NCI-H748 (cell line): Measurements from ENCODE around the gene PLEK2.
"Not testable (repeated sequence)": the region's sequence is repeated elsewhere in the genome, so short reads cannot be mapped to it uniquely, and the experiment has no call there.

Experiments used
- DNase-seq: peaks from one replicate; lab custom pipeline; 2025; ENCODE audit not compliant: unreplicated experiment; lab: John Stamatoyannopoulos, UW

Gene PLEK2

DNA sequence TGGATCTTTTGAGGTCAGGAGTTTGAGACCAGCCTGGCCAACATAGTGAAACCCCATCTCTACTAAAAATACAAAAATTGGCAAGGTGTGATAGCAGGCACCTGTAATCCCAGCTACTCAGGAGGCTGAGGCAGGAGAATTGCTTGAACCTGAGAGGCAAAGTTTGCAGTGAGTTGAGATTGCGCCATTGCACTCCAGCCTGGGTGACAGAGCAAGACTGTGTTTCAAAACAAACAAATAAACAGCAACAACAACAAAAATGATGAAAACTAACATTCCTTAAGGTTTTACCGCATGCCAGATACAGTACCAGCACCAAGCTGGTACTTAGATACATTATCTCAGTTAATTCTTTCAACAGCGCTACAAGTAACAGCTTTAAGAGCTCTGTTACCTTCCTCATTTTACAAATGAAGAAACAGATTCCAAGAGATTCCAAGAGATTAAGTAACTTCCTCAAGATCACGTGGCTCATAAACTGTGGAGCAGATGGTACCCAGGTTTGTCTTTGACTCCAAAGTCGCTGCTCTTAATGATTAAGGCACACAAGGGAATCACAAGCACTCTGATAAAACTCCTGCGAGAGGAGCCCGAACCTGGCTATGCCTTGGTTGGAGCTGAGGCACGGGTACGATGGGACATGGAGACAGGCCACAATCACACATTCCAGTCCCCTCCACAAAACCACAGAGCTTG lies 17.7 kb upstream of the PLEK2 start:
- DNase-seq = no peak

DNA sequence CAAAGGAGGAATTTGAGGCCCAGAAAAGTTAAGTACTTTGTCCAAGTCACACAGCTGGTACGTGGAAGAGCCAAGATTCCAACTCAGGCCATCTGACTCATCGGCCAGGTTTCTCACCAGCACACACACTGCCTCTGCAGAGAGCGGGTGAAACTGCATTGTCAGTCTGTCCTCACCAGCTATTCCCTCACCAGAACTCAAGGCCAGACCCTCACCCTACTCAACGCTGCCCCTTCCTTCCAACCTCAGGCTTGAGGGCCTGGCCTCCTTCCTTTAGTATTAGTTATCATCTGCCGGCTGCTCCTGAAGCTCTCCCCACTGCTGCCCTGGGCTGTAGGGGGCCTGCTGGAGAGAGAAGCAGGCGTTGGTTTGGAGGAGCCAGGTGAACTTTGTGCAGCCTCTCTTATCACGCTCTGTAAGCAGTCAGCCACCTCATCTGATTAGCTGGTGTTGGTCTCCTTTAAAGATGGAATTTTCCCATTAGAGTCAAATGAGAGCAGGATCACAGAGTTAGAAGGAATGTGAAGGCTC lies 16.6 kb upstream of the PLEK2 start:
- no peak for DNase-seq

DNA sequence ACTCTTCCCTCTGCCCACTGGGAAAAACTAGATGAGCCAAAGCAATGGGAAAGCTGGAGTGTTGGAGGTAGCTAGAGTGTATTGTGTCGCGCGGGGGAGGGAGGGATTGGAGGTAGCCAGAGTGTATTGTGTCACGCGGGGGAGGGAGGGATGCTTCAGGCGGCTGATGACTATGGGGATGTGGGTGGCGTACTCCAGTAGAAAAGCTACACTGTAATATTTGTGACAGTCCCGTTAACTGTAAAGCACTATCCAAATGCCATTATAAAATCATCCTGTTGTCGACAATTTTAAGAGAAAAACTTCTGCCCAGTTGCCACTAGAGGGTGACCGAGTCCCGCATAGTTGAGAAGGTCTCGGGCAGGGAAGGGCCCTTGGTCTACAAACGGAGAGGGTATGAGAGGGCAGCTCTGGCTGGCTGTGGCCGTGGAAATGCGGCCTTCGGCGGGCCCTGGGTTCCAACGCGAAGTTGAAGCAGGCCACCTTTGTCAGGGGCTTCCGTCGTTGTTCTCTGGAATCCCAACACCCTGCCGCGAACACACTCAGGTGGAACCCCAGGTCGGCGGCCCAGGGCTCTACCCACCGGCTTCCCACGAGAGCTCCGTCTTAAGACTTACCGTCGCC lies 15.1 kb upstream of the PLEK2 start:
- peak; percentile 72 for DNase-seq

DNA sequence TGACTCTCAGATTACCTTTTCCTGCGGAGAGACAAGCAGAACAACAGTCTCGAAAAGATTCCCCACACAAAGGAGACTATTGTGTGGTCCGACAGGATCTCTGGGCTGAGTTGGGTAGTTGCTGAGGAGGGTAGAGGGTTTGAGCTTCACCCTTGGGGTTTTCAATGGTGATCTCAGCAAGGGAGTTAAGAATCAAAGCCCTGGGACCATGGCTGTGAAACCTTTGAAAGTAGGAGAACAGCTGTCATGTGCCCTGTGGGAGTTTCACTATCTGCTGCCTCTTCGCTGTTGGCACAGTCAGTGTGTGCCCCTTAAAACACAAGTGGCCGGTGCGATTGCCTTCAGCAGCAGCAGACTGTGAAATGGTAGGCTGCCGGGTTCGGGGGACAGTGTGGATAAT lies 14.2 kb upstream of the PLEK2 start:
- no peak for DNase-seq

DNA sequence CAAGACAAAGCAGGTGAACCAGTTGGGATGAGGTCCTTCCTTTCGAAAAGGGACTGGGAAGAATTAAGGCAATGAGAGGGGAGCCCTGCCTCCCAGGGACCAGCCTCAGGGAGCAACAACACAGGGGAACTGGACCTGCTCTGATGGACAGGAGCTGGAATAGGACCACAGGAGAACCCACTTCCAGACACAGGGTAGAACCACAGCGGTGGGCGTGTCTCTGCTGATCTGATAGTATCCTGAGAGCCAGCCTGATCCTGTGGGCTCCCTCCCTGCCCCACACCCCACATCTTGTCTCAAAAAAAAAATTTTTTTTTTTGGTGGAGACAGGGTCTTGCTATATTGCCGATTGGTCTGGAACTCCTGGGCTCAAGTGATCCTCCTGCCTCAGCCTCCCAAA lies 13.6 kb upstream of the PLEK2 start:
- DNase-seq = no peak

DNA sequence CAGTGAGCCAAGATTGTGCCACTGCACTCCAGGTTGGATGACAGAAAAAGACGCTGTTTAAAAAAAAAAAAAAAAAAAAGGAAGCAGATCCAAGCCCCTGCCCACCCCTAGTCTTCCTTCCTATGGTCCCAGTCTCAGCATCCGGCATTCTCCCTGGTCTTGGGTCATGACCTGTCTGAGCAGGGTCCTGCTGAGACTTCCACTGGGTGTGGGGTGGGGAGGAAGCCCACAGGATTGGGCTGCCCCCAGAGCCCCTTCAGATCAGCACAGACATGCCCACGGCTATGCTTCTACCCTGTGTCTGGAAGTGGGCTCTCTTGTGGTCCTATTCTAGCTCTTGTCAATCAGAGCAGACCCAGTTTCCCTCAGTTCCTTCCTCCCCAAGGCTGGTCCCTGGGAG lies 12.6 kb upstream of the PLEK2 start:
- DNase-seq = no peak

DNA sequence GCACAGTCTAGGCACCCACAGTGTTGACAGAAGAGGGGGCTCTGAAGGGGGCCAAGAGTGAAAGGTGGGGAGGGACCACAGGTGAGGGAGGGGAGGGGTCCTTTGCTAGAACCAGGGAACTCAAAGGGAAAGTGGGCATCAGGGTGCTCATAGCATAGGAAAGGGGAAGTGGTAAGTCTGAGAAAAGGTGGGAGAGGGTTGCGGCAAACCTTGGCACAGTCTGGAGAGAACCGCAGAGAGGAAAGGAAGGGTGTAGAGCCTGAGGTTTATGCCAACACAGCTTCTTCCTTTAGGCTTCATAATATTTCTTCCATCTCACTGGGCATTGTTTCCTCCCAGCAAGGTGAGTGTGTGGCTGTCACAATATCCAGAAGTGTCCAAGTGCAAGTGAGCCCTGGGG lies 11.5 kb upstream of the PLEK2 start:
- DNase-seq = no peak

DNA sequence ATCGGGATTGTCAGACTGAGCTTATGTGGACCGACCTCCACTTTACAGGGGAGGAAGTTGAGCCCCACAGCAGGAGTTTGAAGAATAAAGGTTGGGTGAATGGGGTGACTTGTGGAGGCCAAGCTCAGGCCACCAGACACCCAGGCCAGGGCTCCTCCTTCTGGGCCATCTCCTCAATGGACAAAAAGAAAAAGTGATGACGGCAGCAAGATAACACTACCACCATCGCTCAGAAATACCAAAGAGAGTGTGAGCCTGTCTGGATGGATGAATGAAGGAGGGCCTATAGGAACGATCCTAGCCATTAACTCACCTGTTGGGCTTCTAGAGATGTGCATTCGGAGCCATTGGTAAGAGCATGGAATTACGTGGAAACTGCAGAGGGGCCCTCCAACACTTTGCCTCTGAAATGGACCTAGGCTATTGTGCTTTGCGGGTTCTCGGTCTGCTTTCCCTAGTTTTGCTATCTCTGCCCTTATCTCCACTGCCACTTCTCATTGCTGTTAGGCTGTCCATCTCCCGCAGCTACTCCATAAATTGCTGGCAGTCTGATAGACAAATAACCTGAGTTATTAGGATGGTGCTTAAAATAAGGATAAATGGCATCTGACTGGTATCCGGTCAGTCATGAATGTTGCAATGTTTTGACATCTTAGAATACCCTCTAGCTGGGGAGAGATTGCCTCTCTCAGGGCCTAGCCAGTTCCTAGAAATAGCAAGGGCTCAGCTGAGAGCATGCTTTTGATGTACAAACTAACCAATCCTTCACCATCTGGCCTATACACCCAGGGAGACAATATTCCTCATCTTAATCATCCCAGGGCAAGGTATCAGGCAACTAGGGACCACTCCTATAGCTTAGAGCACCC lies 9.6 kb upstream of the PLEK2 start:
- DNase-seq = no peak

DNA sequence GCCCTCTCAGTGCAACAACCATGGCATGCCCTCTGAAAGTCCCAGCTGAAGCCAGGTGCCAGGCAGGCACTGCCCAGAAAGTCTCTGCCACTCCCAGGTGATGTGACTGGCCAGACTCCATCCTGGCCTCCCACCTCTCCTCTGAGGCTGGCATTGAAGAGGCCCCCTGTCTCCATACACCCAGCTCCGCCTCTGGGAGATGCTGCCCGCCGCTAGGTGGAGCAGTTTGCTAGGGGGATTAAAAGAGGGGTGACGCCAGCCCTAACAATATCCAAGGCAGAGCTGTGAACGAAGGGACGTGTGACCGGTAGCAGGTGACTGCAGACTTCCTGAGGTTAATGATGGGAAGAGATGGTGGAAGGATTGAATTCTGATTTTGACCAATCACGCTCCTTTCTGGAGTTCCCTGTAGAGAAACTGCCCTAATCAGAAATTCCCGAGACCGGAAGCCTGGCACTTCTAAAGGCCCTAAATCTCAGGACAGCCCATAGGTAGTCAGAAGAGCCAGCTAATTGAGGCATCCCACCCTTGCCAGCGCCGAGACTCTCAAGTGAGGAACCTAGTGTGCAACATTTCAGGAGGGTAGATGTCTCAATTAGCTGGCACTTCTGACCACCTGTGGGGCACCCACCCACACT lies 8.3 kb upstream of the PLEK2 start:
- DNase-seq = peak; percentile 49

DNA sequence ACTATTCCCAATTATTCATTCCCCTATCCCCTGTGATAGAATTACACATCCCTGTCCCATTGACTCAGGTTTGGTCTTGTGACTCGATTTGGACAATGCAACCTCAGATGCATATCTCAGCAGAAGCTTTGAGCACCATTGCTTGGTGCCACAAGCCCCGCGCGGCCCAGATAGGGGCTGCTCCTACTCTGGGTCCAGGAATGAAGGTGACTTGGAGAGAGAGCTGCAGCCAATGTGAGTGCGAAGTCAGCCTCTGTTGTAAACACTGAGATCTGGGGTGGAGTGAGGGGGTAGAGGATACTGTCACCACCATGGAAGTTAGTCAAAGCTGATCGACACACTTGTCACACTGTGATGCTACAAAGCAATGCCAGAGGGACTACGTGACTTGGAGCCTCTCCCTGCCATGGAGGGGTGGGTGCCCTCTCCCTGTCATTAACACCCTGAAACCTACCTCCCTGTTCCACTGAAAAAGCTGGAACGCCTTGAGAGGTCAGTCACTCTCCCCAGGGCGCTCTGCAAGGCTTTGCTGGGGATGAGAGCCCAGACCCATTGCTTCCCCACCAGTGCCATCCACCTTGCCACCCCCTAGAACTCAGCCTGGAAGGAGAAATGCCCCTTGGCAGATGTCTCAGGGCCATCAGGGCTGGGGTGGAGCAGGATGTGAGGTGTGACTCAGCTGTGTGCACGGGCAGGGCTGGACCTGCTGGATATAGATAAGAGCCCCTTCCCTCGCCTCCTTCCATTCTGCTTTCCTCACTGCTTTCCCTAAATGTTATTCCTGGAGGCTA lies 6.6 kb upstream of the PLEK2 start:
- peak; percentile 37 for DNase-seq

DNA sequence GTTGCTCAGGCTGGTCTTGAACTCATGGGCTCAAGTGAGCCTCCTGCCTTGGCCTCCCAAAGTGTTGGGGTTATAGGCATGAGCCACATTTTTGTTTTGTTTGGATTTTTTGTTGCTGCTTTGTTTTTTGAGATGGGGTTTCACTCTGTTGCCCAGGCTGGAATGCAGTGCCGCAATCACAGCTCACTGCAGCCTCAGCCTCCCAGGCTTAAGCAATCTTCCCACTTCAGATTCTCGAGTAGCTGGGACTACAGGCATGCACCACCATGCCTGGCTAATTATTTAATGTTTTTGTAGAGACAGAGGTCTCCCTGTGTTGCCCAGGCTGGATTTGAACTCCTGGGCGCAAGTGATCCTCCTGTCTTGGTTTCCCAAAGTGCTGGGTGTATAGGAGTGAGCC lies 5.7 kb upstream of the PLEK2 start:
- no peak for DNase-seq

DNA sequence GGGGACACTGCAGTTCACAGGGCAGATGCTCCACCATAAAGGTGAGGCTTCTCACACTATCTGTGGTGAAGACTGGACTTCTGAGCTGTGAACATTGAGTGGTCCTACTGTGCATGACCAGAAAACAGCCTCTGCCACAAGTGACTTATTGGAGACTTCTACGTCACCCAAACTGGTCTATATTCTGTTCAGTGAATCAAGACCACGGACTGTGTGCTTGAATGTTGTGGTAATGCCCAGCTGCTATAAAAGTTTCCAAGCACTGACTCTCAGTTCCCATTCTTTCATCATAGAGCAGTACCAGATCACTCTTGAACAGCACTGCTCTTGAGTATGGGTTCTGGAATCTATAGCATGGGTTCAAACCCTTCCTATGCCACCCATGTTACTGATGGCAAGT lies 4.8 kb upstream of the PLEK2 start:
- DNase-seq = no peak

DNA sequence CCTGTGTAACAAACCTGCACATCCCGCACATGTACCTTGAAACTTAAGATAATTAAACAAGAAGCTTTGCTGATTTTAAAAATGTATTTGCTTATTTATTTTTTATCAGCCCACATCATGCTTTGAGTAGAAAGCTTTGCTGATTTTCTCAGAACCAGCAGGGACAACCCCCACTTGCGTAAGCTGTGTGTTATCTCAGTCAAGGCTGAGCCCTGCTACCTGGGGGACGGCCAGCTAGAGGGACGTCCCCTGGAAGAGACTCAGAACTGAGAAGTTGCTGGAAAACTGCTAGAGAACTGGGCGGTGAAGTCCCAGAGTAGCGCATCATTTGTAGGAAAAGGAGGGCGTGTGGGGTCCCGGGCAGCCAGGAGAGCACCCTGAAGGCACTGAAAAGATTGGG lies 4.1 kb upstream of the PLEK2 start:
- DNase-seq = no peak

DNA sequence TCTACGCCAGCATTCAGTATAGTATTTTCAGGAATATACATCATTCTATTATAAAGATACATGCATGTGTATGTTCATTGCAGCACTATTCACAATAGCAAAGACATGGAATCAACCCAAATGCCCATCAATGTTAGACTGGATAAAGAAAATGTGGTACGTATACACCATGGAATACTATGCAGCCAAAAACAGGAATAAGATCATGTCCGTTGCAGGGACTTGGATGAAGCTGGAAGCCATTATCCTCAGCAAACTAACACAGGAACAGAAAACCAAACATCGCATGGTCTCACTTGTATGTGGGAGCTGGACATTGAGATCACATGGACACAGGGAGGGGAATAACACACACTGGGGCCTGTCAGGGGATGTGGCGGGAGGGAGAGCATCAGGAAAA lies 3.6 kb upstream of the PLEK2 start:
- DNase-seq = not testable (repeated sequence)

DNA sequence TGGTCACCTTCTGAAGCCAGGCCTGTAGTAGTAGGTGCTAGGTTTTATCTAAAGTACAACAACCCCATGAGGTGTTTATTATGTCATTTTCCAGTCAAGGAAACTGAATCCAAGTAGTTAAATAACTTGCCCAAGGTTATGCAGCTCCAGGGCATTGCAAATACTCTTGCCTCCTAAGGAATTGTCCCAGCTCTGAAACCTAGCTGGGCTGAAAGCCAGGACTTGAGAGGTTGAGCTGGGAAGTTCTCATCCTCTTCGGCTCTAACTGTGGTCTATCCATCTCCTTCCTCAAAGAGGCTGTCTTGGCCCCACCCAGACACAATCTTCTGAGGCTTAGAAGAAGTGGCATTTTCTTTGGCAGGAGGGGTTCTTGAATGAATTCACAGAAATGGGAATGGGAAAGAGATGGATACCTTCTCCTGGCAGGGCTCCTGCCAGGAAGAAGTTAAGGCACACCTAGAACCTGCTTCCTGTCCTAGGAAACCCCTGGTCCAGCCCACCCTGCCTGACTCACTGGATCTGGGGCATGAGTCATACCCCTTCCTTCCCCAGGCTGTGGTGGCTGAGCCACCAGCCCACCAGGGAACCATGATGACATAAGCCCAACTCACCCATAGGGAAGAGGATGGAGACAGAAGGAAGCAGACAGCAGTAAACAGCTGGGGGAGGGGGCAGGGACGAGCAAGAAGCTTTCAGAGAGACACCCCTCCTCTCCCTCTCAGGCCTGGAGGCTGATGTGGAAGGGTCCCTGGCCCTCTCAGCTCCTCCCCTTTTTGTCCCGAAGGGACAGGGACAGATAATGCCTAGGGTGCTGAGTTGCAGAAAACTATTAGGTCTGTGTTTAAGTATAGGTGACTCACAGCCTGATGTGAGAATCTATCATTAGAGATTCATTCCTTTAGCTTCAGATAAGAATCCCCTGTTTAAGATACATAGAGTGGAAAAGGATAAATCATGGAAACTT lies 2.1 kb upstream of the PLEK2 start:
- no peak for DNase-seq

DNA sequence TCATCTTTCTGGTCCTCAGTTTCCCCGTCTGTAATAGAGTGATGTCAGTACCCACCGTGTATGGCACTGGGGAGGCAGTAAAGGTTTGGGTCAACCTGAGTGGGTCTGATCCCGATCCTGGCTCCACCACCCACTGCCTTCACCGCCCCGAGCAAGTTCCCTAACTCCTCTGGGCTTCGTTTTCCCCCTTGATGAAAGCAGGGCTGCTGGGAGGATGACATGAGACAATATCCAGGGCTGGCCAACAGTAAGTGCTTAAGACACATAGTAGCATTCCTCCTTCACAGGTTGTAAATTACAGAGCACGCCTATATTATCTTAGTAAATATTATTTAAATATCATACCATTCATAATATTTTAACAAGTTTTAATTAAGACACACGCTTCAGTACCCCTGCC lies 595 bp downstream of the PLEK2 start:
- peak; percentile 25 for DNase-seq

DNA sequence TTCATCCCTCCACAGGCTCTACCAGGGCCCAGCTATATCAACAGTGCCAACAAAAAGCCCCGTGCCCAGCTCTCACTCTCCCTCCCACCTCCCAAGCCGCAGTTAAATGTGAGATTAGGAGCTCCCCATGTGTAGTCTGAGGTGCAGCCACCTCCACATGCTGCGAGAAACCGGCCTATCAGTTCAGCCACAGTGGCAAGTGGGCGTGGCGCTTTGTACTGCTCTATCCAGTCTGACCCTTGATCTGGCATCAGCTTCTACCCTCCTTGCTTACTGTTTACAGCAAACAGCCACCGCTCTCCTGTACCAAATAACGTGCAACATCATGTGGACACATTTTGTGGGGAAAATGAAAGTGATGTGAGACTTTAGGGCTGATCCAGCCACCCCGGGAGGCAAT lies 1.7 kb downstream of the PLEK2 start:
- DNase-seq = no peak

DNA sequence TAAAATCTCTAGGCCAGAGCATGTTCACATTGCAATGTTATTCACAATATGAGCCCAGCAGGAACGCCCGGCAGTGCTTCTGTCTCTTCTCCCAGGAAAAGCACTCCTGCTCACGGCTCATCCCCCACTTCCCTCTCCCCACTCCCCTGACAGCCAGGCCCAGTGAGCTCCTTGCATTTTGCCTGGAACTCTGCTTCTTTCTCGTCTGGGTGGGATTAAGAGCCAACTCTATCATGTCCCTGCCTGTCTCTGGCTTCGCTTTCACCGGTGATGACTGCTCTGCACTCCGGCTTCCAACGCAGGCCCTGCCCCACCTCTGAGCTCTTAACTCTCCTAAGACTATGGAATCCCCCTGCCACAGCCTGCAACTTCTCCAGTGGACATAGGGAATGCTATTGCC lies 2.5 kb downstream of the PLEK2 start:
- DNase-seq = no peak

DNA sequence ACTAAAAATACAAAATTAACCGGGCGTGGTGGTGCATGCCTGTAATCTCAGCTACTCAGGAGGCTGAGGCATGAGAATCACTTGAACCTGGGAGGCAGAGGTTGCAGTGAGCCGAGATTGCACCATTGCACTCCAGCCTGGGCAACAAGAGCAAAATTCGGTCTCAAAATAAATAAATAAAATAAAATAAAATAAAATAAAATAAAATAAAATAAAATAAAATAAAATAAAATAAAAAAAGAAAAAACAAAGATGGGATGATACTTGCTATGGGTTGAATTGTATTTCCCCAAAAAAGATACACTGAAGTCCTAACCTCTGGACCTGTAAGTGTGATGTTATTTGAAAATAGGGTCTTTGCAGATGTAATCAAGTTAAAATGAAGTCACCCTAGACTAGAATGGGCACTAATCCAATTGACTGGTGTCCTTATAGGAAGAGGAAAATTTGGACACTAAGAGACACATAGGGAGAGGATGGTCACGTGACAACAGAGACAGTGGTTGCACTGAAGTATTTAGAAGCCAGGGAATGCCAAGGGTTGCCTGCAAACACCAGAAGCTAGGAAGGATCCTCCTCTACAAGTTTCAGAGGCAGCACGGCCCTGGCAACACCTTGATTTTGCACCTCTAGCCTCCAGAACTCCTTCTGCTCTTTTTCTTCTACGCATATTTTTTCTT lies 3.7 kb downstream of the PLEK2 start:
- DNase-seq = not testable (repeated sequence)
